Neural cell (in vitro differentiated cells): ENCODE measurements around the gene METTL8.

Source experiments
- CTCF ChIP-seq: fragments of 450-650 bp; IDR thresholded peaks from 2 replicates; pipeline ENCODE4 v1.5.1; 2014; ENCODE audit warnings: antibody characterized with exemption, mild to moderate bottlenecking, moderate library complexity; ENCODE audit not compliant: poor library complexity, severe bottlenecking
- EP300 ChIP-seq: fragments of 450-650 bp; conservative IDR thresholded peaks from 2 replicates; pipeline ENCODE4 v1.6.1; 2014; ENCODE audit warnings: antibody characterized with exemption, mild to moderate bottlenecking, moderate library complexity; ENCODE audit not compliant: poor library complexity, severe bottlenecking
- EZH2 ChIP-seq: fragments of 200-600, 300-800 bp; shearing (Covaris generic), sonication (generic); IDR thresholded peaks from 2 replicates; pipeline ENCODE4 v1.6.1; 2014; ENCODE audit warnings: antibody characterized with exemption, low read length, borderline replicate concordance, mild to moderate bottlenecking; ENCODE audit not compliant: insufficient read depth, poor library complexity, severe bottlenecking
- MXI1 ChIP-seq: fragments of 450-650 bp; conservative IDR thresholded peaks from 2 replicates; pipeline ENCODE4 v1.6.1; 2014; ENCODE audit warnings: antibody characterized with exemption, mild to moderate bottlenecking; ENCODE audit not compliant: poor library complexity, severe bottlenecking

GRCh38 chr2:171482308-171482707 lies 48.5 kb upstream of the METTL8 start:
- TF ChIP-seq CTCF (no peak), EP300 (no peak), EZH2 (no peak), MXI1 (no peak)
